ENCODE data around the gene RNU5D-1. TPM values are rescaled to one million over a fixed set of nuclear protein-coding genes. Genes with fewer than 3 reads are reported as not detected.

The RNU5D-1 gene
- 85.6 TPM for total RNA-seq
- not detected for polyA plus RNA-seq
- long read RNA-seq, donor 1: 0 reads
- long read RNA-seq, donor 2, partial matches to known transcripts: 0 of 1 reads
- long read RNA-seq, donor 2, other reads (novel, unspliced or antisense): 0 of 1 reads
- long read RNA-seq, donor 3, partial matches to known transcripts: 0 of 3 reads
- long read RNA-seq, donor 3, other reads (novel, unspliced or antisense): 0 of 3 reads
- long read RNA-seq, donor 4, partial matches to known transcripts: 0 of 2 reads
- long read RNA-seq, donor 4, other reads (novel, unspliced or antisense): 0 of 2 reads
- long read RNA-seq, donor 5, partial matches to known transcripts: 0 of 1 reads
- long read RNA-seq, donor 5, other reads (novel, unspliced or antisense): 0 of 1 reads
- long read RNA-seq, donor 6, partial matches to known transcripts: 0 of 3 reads
- long read RNA-seq, donor 6, other reads (novel, unspliced or antisense): 0 of 3 reads
- long read RNA-seq, donor 7: 0 reads
- long read RNA-seq, donor 8: 0 reads
- long read RNA-seq, donor 9, partial matches to known transcripts: 0 of 1 reads
- long read RNA-seq, donor 9, other reads (novel, unspliced or antisense): 0 of 1 reads
- long read RNA-seq, donor 10, partial matches to known transcripts: 0 of 2 reads
- long read RNA-seq, donor 10, other reads (novel, unspliced or antisense): 0 of 2 reads

DNA sequence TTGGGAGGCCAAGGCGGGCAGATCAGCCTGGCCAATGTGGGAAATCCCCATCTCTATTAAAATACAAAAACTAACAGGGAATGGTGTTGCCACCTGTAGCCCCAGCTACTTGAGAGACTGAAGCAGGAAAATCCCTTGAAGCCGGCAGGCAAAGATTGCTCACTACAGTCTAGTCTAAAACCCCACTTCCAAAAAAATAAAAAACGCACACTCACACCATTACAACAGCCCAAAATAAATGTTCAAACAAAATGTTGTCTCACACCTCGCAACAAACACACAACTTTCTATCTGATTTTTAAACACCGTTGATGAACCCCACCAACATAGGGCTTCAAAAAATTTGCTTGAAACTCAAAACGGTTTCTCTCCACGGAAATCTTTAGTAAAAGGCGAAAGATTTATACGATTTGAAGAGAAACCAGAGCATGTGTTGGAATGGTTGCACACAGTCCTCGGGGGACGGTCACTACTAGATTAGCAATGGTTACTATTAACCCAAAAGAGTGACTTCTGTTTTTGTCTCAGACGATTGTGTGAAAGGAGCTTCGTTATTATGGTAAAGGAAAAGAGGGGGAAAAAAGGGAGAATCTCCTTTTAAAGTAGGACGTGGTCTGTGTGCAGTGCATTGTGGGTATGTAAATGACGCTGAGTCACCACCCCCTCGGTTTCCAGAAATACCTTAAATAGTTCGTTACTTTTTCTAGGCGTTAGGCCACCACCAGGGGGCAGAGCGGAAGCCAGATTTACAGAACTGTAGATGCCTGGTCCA is at the start of gene RNU5D-1:
Gene RNU5D-1 (minus strand): TSS at position 430 of the 772 bp plus-strand sequence.
- no peaks in the 10 kb centered on the region for H3K9me3 ChIP-seq (ENCODE audit: control insufficient read depth in 2 of 2, insufficient read depth in 1 of 2, low read length in 1 of 2)
- DNase-seq (ENCODE audit: low read depth in 6 of 9, low spot score in 9 of 9): peak; percentile 80 to 97 (median 94)
- no peaks in the 10 kb centered on the region for H3K27me3 ChIP-seq (ENCODE audit: control insufficient read depth in 2 of 2, insufficient read depth in 1 of 2, low read length in 1 of 2)
- no peaks in the 10 kb centered on the region for H3K36me3 ChIP-seq (ENCODE audit: control insufficient read depth in 2 of 2, insufficient read depth in 2 of 2, low read length in 1 of 2)
- peak within 1 kb of the TSS; percentile 95 to 99 for H3K27ac ChIP-seq (ENCODE audit: low read depth in 1 of 2, low read length in 1 of 2)
- 2% methylated on average over 19 of the region's 19 CpGs for WGBS
- peak within 1 kb of the TSS; percentile 34 to 56 for H3K4me3 ChIP-seq (ENCODE audit: low read length in 2 of 2)
- H3K4me1 ChIP-seq (ENCODE audit: control insufficient read depth in 2 of 2, insufficient read depth in 2 of 2, low read length in 2 of 2): peaks cover 4 to 34% of the 10 kb centered on the region in 2 donors

- no peak for DNase-seq (ENCODE audit: low read depth in 6 of 9, low spot score in 9 of 9)
- H3K4me1 ChIP-seq (ENCODE audit: control insufficient read depth in 2 of 2, insufficient read depth in 2 of 2, low read length in 2 of 2): peaks cover 26 to 42% of the 10 kb centered on the region in 2 donors
- H3K27ac ChIP-seq (ENCODE audit: low read depth in 1 of 2, low read length in 1 of 2): no peak overlapping the region
- H3K36me3 ChIP-seq (ENCODE audit: control insufficient read depth in 2 of 2, insufficient read depth in 2 of 2, low read length in 1 of 2): peaks cover 37 to 53% of the 10 kb centered on the region in 2 donors
- H3K4me3 ChIP-seq (ENCODE audit: low read length in 2 of 2): no peak overlapping the region
- WGBS: 98% methylated on average over 14 of the region's 14 CpGs
- no peaks in the 10 kb centered on the region for H3K9me3 ChIP-seq (ENCODE audit: control insufficient read depth in 2 of 2, insufficient read depth in 1 of 2, low read length in 1 of 2)
- H3K27me3 ChIP-seq (ENCODE audit: control insufficient read depth in 2 of 2, insufficient read depth in 1 of 2, low read length in 1 of 2): no peaks in the 10 kb centered on the region
These were observed 49.7 kb upstream of the RNU5D-1 start for GRCh38 chr1:44780583-44781121.

GRCh38 chr1:44778705-44779576 is 48.0 kb upstream of the RNU5D-1 start:
- Histone ChIP-seq H3K27ac (ENCODE audit: low read depth in 1 of 2, low read length in 1 of 2) (no peak overlapping the region), H3K4me3 (ENCODE audit: low read length in 2 of 2) (no peak overlapping the region), H3K9me3 (ENCODE audit: control insufficient read depth in 2 of 2, insufficient read depth in 1 of 2, low read length in 1 of 2) (no peaks in the 10 kb centered on the region), H3K4me1 (ENCODE audit: control insufficient read depth in 2 of 2, insufficient read depth in 2 of 2, low read length in 2 of 2) (peaks cover 16 to 34% of the 10 kb centered on the region in 2 donors), H3K27me3 (ENCODE audit: control insufficient read depth in 2 of 2, insufficient read depth in 1 of 2, low read length in 1 of 2) (no peaks in the 10 kb centered on the region), H3K36me3 (ENCODE audit: control insufficient read depth in 2 of 2, insufficient read depth in 2 of 2, low read length in 1 of 2) (peaks cover 37 to 53% of the 10 kb centered on the region in 2 donors)
- DNase-seq (ENCODE audit: low read depth in 6 of 9, low spot score in 9 of 9): no peak
- 98% methylated on average over 6 of the region's 6 CpGs for WGBS

DNA sequence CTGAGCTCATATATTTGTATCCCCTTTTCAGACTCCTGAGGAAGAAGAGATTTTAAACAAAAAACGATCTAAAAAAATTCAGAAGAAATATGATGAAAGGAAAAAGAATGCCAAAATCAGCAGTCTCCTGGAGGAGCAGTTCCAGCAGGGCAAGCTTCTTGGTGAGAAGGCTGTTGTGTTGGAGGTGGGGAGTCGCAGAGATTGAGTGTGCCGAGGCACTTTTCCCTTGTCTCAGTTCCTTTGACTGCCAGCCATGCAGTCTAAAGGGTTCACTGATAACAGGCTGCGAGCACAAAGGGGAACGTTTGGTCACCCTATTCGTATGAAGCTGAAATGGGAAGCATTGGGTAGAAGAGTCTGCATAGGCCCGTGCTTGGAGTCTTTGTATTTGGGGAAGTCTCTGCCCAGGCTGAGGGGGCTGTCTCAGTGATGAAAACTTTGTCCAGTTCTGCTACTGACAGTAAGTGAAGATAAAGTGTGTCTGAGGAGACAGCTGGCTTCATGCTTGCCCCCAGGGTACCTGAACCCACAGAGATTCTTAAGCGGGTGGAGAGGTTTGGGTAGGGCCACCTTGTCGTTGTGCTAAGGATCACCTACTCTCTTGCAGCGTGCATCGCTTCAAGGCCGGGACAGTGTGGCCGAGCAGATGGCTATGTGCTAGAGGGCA is 47.1 kb upstream of the RNU5D-1 start:
- H3K4me1 ChIP-seq (ENCODE audit: control insufficient read depth in 2 of 2, insufficient read depth in 2 of 2, low read length in 2 of 2): peaks cover 12 to 30% of the 10 kb centered on the region in 2 donors
- no peaks in the 10 kb centered on the region for H3K27me3 ChIP-seq (ENCODE audit: control insufficient read depth in 2 of 2, insufficient read depth in 1 of 2, low read length in 1 of 2)
- WGBS: 90% methylated on average over 13 of the region's 13 CpGs
- no peak overlapping the region for H3K4me3 ChIP-seq (ENCODE audit: low read length in 2 of 2)
- no peak overlapping the region for H3K27ac ChIP-seq (ENCODE audit: low read depth in 1 of 2, low read length in 1 of 2)
- no peak for DNase-seq (ENCODE audit: low read depth in 6 of 9, low spot score in 9 of 9)
- H3K36me3 ChIP-seq (ENCODE audit: control insufficient read depth in 2 of 2, insufficient read depth in 2 of 2, low read length in 1 of 2): peaks cover 37 to 53% of the 10 kb centered on the region in 2 donors
- H3K9me3 ChIP-seq (ENCODE audit: control insufficient read depth in 2 of 2, insufficient read depth in 1 of 2, low read length in 1 of 2): no peaks in the 10 kb centered on the region

DNA sequence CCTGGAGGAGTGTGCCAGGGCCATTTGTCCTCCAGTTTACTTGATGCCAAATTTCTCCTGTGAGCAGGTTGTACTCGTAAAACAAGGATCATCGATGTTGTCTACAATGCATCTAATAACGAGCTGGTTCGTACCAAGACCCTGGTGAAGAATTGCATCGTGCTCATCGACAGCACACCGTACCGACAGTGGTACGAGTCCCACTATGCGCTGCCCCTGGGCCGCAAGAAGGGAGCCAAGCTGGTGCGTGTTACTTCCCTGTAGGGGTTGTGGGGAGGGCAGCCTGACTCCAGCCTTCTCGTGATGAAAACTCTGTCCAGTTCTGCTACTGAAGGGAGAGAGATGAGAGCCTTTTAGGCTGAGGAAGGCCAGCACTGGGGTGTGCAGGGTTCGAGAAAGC is 46.6 kb upstream of the RNU5D-1 start:
- Histone ChIP-seq H3K4me3 (ENCODE audit: low read length in 2 of 2) (no peak overlapping the region), H3K27ac (ENCODE audit: low read depth in 1 of 2, low read length in 1 of 2) (no peak overlapping the region)
- WGBS: 96% methylated on average over 14 of the region's 14 CpGs

GRCh38 chr1:44776730-44777068 is 45.7 kb upstream of the RNU5D-1 start:
- WGBS: 78% methylated on average over 12 of the region's 12 CpGs
- Histone ChIP-seq H3K4me1 (ENCODE audit: control insufficient read depth in 2 of 2, insufficient read depth in 2 of 2, low read length in 2 of 2) (peaks cover 12 to 30% of the 10 kb centered on the region in 2 donors), H3K27me3 (ENCODE audit: control insufficient read depth in 2 of 2, insufficient read depth in 1 of 2, low read length in 1 of 2) (no peaks in the 10 kb centered on the region), H3K9me3 (ENCODE audit: control insufficient read depth in 2 of 2, insufficient read depth in 1 of 2, low read length in 1 of 2) (no peaks in the 10 kb centered on the region), H3K4me3 (ENCODE audit: low read length in 2 of 2) (peak overlapping the region; percentile 73 to 87), H3K36me3 (ENCODE audit: control insufficient read depth in 2 of 2, insufficient read depth in 2 of 2, low read length in 1 of 2) (peaks cover 37 to 48% of the 10 kb centered on the region in 2 donors), H3K27ac (ENCODE audit: low read depth in 1 of 2, low read length in 1 of 2) (peak overlapping the region; percentile 64 to 91)
- DNase-seq (ENCODE audit: low read depth in 6 of 9, low spot score in 9 of 9): no peak

More for the DNA sequence above, 46.6 kb upstream of the RNU5D-1 start:
- no peaks in the 10 kb centered on the region for H3K9me3 ChIP-seq (ENCODE audit: control insufficient read depth in 2 of 2, insufficient read depth in 1 of 2, low read length in 1 of 2)
- H3K27me3 ChIP-seq (ENCODE audit: control insufficient read depth in 2 of 2, insufficient read depth in 1 of 2, low read length in 1 of 2): no peaks in the 10 kb centered on the region
- H3K4me1 ChIP-seq (ENCODE audit: control insufficient read depth in 2 of 2, insufficient read depth in 2 of 2, low read length in 2 of 2): peaks cover 12 to 30% of the 10 kb centered on the region in 2 donors
- peaks cover 37 to 53% of the 10 kb centered on the region in 2 donors for H3K36me3 ChIP-seq (ENCODE audit: control insufficient read depth in 2 of 2, insufficient read depth in 2 of 2, low read length in 1 of 2)
- no peak for DNase-seq (ENCODE audit: low read depth in 6 of 9, low spot score in 9 of 9)

GRCh38 chr1:44775930-44776729 is 45.2 kb upstream of the RNU5D-1 start:
- Histone ChIP-seq H3K36me3 (ENCODE audit: control insufficient read depth in 2 of 2, insufficient read depth in 2 of 2, low read length in 1 of 2) (peaks cover 33 to 44% of the 10 kb centered on the region in 2 donors), H3K4me3 (ENCODE audit: low read length in 2 of 2) (peak overlapping the region; percentile 73 to 87), H3K27ac (ENCODE audit: low read depth in 1 of 2, low read length in 1 of 2) (peak overlapping the region; percentile 91 to 96), H3K4me1 (ENCODE audit: control insufficient read depth in 2 of 2, insufficient read depth in 2 of 2, low read length in 2 of 2) (peaks cover 12 to 30% of the 10 kb centered on the region in 2 donors), H3K9me3 (ENCODE audit: control insufficient read depth in 2 of 2, insufficient read depth in 1 of 2, low read length in 1 of 2) (no peaks in the 10 kb centered on the region), H3K27me3 (ENCODE audit: control insufficient read depth in 2 of 2, insufficient read depth in 1 of 2, low read length in 1 of 2) (no peaks in the 10 kb centered on the region)
- DNase-seq (ENCODE audit: low read depth in 6 of 9, low spot score in 9 of 9): no peak
- WGBS: 10% methylated on average over 36 of the region's 36 CpGs
